GM12892 (cell line): ENCODE data around the gene ENTPD7.

ENCODE experiments used
- POLR2A ChIP-seq: IDR thresholded peaks from 2 replicates; pipeline ENCODE4 v1.6.1; 2011; ENCODE audit warnings: low read depth, low read length, control low read depth
- POLR2AphosphoS5 ChIP-seq: IDR thresholded peaks from 2 replicates; pipeline ENCODE4 v1.6.1; 2011; ENCODE audit warnings: low read depth, low read length, control low read depth
- TAF1 ChIP-seq: IDR thresholded peaks from 2 replicates; pipeline ENCODE4 v1.6.1; 2011; ENCODE audit warnings: low read depth, mild to moderate bottlenecking, control low read depth, low read length, borderline replicate concordance

DNA sequence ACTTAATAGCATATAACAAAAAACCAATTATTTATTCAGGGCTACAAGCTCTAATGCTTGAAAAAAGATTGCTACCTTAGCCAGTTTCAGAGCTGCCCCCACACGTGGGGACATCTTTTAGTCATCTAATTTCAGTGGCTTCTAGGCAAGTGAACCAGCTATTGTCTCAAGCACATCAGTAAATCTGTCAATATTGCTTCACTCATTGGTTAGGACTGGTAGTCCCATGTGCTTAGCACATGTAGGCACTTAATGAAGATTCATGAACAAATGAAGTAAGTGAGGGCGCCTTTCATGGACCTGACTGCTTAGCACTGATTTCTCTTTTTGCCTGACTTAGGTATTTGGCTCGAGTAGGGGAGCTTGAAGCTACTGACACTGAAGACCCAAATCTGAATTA lies 19.6 kb downstream of the ENTPD7 start:
- TF ChIP-seq TAF1 (no peak), POLR2AphosphoS5 (no peak), POLR2A (no peak)
